ENCODE measurements around the gene VIT. TPM values are rescaled to one million over a fixed set of nuclear protein-coding genes. Genes with fewer than 3 reads are reported as not detected.
"Not testable (repeated sequence)": the region's sequence is repeated elsewhere in the genome, so short reads cannot be mapped to it uniquely, and the experiment has no call there.

VIT gene
- polyA plus RNA-seq, 1 donor from 2014 or later: 0.09 TPM

- no peak overlapping the region for H3K4me3 Mint-ChIP-seq
- H3K4me1 Mint-ChIP-seq: no peaks in the 10 kb centered on the region
- H3K27ac Mint-ChIP-seq: no peak overlapping the region
- H3K36me3 Mint-ChIP-seq: no peaks in the 10 kb centered on the region
- peaks cover 11% of the 10 kb centered on the region for H3K27me3 Mint-ChIP-seq
- peaks cover 0 to 2% (median 0%) of the 10 kb centered on the region in 3 donors for H3K9me3 Mint-ChIP-seq
These were observed 25.5 kb upstream of the VIT start for GRCh38 chr2:36670881-36671595.

DNA sequence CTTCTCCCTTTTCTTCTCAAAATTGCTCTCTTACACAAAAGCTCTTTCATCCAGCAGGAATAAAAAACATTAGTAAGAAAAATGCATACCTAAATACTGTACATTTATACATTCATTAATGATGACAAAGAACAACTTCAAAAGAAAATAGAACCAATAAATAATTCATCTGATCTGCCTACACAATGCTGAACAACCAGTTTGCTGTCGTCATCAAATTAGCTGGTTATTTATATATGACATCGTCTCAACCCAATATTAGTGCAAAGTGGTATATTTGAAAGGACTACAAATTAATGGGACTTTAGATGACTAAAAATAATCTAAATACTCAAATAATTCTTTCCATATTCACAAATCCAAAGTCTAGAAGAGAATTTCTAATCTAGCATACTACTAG is 24.8 kb upstream of the VIT start:
- Mint-ChIP-seq H3K4me1 (no peaks in the 10 kb centered on the region), H3K36me3 (no peaks in the 10 kb centered on the region), H3K4me3 (no peak overlapping the region), H3K27ac (no peak overlapping the region), H3K9me3 (peaks cover 0 to 2% (median 0%) of the 10 kb centered on the region in 3 donors), H3K27me3 (peaks cover 14% of the 10 kb centered on the region)

- Mint-ChIP-seq H3K27ac (no peak overlapping the region), H3K27me3 (peaks cover 13% of the 10 kb centered on the region), H3K36me3 (no peaks in the 10 kb centered on the region), H3K4me3 (no peak overlapping the region), H3K4me1 (no peaks in the 10 kb centered on the region), H3K9me3 (peaks cover 0 to 2% (median 0%) of the 10 kb centered on the region in 3 donors)
These were observed 24.3 kb upstream of the VIT start for GRCh38 chr2:36672199-36672598.

DNA sequence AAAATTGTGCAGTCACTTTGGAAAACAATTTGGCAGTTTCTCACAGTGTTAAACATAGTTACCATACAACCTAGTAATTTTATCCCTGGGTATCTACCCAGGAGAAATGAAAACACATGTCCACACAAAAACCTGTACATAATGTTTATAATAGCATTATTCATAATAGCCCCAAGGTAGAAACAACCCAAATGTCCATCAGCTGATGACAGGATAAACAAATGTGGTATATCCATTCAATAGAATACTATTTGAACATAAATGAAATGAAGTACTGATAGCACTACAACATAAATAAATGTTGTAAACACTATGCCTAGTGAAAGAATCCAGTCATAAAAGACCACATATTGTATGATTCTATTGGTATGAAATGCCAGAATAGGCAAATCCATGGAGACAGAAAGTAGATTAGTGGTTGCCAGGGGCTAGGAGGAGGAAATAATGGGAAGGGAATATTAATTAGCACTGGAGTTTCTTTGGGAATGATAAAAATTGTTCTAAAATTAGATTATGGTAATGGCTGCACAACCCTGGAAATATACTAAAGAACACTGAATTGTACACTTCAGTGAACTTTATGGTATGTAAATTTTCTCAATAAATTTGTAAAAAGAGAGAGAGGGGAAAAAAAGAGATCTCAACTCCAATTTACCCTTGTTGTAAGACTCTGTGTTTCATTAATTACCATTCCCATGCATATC is 20.8 kb upstream of the VIT start:
- Mint-ChIP-seq H3K4me3 (no peak overlapping the region), H3K36me3 (no peaks in the 10 kb centered on the region), H3K27me3 (peaks cover 18% of the 10 kb centered on the region), H3K4me1 (no peaks in the 10 kb centered on the region), H3K9me3 (peaks cover 8 to 17% (median 8%) of the 10 kb centered on the region in 3 donors), H3K27ac (no peak overlapping the region)

GRCh38 chr2:36676364-36676763 is 20.1 kb upstream of the VIT start:
- Mint-ChIP-seq H3K9me3 (peaks cover 8 to 17% (median 9%) of the 10 kb centered on the region in 3 donors), H3K27ac (no peak overlapping the region)

DNA sequence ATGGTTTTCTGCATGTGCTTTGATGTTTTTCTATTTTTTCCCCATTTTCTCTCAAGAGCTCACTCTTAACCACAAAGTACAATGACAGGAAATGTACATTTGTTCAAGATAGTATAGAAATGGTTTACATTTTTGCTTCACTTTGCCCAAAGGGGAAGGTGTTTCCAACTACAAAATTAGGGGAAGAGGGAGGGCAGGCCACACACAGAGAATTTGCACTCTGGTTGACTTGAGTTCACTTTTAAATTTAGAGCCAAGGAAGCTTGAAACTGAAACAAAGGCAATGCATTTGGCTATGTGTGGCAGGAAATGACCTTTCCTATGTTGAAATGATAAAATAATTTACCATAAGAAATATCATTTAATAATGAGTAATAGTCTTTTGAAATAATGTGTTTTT is 19.1 kb upstream of the VIT start:
- Mint-ChIP-seq H3K27me3 (peaks cover 12% of the 10 kb centered on the region), H3K9me3 (peaks cover 8 to 17% (median 9%) of the 10 kb centered on the region in 3 donors), H3K4me1 (no peaks in the 10 kb centered on the region), H3K4me3 (no peak overlapping the region), H3K36me3 (no peaks in the 10 kb centered on the region), H3K27ac (no peak overlapping the region)

More at GRCh38 chr2:36676364-36676763, 20.1 kb upstream of the VIT start:
- Mint-ChIP-seq H3K36me3 (no peaks in the 10 kb centered on the region), H3K4me1 (no peaks in the 10 kb centered on the region), H3K4me3 (no peak overlapping the region), H3K27me3 (peaks cover 16% of the 10 kb centered on the region)

- no peak overlapping the region for H3K27ac Mint-ChIP-seq
- H3K9me3 Mint-ChIP-seq: peaks cover 8 to 17% (median 9%) of the 10 kb centered on the region in 3 donors
- no peak overlapping the region for H3K4me3 Mint-ChIP-seq
- H3K36me3 Mint-ChIP-seq: no peaks in the 10 kb centered on the region
- H3K4me1 Mint-ChIP-seq: no peaks in the 10 kb centered on the region
- H3K27me3 Mint-ChIP-seq: peaks cover 17% of the 10 kb centered on the region
These were observed 18.4 kb upstream of the VIT start for GRCh38 chr2:36677996-36678605.

DNA sequence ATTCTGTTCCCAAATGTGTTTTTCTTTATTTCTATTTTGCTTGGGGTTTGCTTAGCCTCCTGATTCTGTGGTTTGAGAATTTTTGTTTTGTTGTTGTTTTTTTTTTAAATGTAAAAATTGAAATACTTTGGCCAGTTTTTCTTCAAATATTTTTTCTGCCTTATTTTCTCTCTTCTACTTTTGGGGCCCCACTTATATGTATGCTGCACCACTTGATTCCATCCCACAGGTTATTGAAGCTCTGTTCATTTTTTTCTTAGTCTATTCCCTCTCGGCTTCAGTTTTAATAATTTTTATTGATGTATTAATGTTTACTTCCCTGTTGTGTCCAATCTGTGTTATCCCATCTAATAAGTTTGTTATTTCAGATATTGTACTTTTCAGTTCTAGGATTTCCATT is 17.7 kb upstream of the VIT start:
- Mint-ChIP-seq H3K36me3 (no peaks in the 10 kb centered on the region), H3K9me3 (peaks cover 6 to 17% (median 9%) of the 10 kb centered on the region in 3 donors), H3K27me3 (peaks cover 19% of the 10 kb centered on the region), H3K4me1 (no peaks in the 10 kb centered on the region), H3K4me3 (no peak overlapping the region), H3K27ac (no peak overlapping the region)

- H3K27ac Mint-ChIP-seq: no peak overlapping the region
These were observed 16.5 kb upstream of the VIT start for GRCh38 chr2:36680012-36680411.

GRCh38 chr2:36682562-36682961 is 13.9 kb upstream of the VIT start:
- Mint-ChIP-seq H3K27me3 (peaks cover 19% of the 10 kb centered on the region), H3K9me3 (peaks cover 6 to 17% (median 9%) of the 10 kb centered on the region in 3 donors), H3K27ac (no peak overlapping the region), H3K4me3 (no peak overlapping the region), H3K4me1 (no peaks in the 10 kb centered on the region), H3K36me3 (no peaks in the 10 kb centered on the region)

More at GRCh38 chr2:36680012-36680411, 16.5 kb upstream of the VIT start:
- peaks cover 25% of the 10 kb centered on the region for H3K27me3 Mint-ChIP-seq
- H3K9me3 Mint-ChIP-seq: peaks cover 6 to 17% (median 9%) of the 10 kb centered on the region in 3 donors
- no peaks in the 10 kb centered on the region for H3K4me1 Mint-ChIP-seq
- H3K36me3 Mint-ChIP-seq: no peaks in the 10 kb centered on the region
- no peak overlapping the region for H3K4me3 Mint-ChIP-seq

DNA sequence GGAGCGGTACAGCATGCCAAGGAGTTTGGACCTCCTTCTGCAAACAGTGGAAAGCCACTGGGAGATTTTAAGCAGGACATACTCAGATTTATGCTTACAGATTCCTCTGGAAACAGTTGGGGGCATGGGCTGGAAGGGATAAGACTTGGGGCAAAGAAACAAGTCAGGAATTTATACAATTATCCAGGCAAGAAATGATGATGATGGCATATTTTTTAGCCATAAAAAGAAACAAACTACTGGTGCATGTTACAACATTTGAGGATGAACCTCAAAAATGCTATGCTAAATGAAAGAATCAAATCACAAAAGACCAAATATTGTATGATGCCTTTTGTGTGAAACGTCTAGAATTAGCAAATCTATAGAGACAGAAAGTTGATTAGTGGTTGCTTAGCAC is 13.5 kb upstream of the VIT start:
- H3K9me3 Mint-ChIP-seq: peaks cover 6 to 14% (median 9%) of the 10 kb centered on the region in 3 donors
- peaks cover 17% of the 10 kb centered on the region for H3K27me3 Mint-ChIP-seq
- H3K4me1 Mint-ChIP-seq: no peaks in the 10 kb centered on the region
- no peak overlapping the region for H3K27ac Mint-ChIP-seq
- H3K4me3 Mint-ChIP-seq: no peak overlapping the region
- H3K36me3 Mint-ChIP-seq: peaks cover 2% of the 10 kb centered on the region

GRCh38 chr2:36688291-36688690 is 8.2 kb upstream of the VIT start:
- not testable (repeated sequence) for H3K36me3 Mint-ChIP-seq, H3K4me3 Mint-ChIP-seq, H3K9me3 Mint-ChIP-seq, H3K27ac Mint-ChIP-seq, H3K4me1 Mint-ChIP-seq
- H3K27me3 Mint-ChIP-seq: peaks cover 13% of the 10 kb centered on the region

GRCh38 chr2:36689013-36689412 is 7.5 kb upstream of the VIT start:
- not testable (repeated sequence) for H3K36me3 Mint-ChIP-seq, H3K4me1 Mint-ChIP-seq, H3K27ac Mint-ChIP-seq, H3K4me3 Mint-ChIP-seq, H3K9me3 Mint-ChIP-seq
- H3K27me3 Mint-ChIP-seq: peaks cover 10% of the 10 kb centered on the region

GRCh38 chr2:36692121-36692520 is 4.4 kb upstream of the VIT start:
- Mint-ChIP-seq H3K27ac (no peak overlapping the region), H3K36me3 (peaks cover 2% of the 10 kb centered on the region), H3K27me3 (peaks cover 5% of the 10 kb centered on the region), H3K9me3 (peaks cover 0 to 2% (median 0%) of the 10 kb centered on the region in 3 donors), H3K4me3 (no peak overlapping the region), H3K4me1 (no peaks in the 10 kb centered on the region)

GRCh38 chr2:36693825-36694224 is 2.7 kb upstream of the VIT start:
- peaks cover 0 to 2% (median 0%) of the 10 kb centered on the region in 3 donors for H3K9me3 Mint-ChIP-seq
- H3K27ac Mint-ChIP-seq: no peak overlapping the region
- no peak overlapping the region for H3K4me3 Mint-ChIP-seq
- no peaks in the 10 kb centered on the region for H3K36me3 Mint-ChIP-seq
- peaks cover 4% of the 10 kb centered on the region for H3K27me3 Mint-ChIP-seq
- no peaks in the 10 kb centered on the region for H3K4me1 Mint-ChIP-seq
